ENCODE results near the gene ANAPC1.
"Not testable (repeated sequence)": the region's sequence is repeated elsewhere in the genome, so short reads cannot be mapped to it uniquely, and the experiment has no call there.

The ANAPC1 gene

DNA sequence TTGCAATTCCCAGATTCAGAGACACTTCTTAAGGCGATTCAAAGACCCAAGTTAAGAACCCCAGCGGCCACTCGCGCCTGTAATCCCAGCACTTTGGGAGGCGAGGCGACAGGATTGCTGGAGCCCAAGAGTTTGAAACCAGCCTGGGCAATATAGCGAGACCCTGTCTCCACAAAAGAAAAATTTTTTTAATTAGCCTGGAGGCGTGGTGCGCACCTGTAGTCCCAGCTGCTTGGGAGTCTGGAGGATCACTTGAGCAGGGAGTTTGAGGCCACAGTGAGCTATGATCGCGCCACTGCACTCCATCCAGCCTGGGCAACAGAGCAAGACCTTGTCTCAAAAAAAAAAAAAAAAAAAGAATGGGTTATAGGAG lies 585 bp upstream of the ANAPC1 start:
- Histone ChIP-seq H3K79me2 (ENCODE audit: low read length) (peaks cover 37% of the 10 kb centered on the region), H3K27me3 (ENCODE audit: low read depth, low read length) (no peaks in the 10 kb centered on the region), H3K27ac (ENCODE audit: low read length) (peak overlapping the region; percentile 98), H2AFZ (ENCODE audit: low read depth, low read length) (peak overlapping the region; percentile 93), H3K4me3 (ENCODE audit: low read length) (peak overlapping the region; percentile 82), H3K9ac (ENCODE audit: low read length) (peak overlapping the region; percentile 79), H3K4me2 (ENCODE audit: low read length) (peak overlapping the region; percentile 64), H3K36me3 (replicated peaks; ENCODE audit: low read depth, low read length) (no peaks in the 10 kb centered on the region), H3K4me1 (ENCODE audit: low read length) (peaks cover 4% of the 10 kb centered on the region), H4K20me1 (ENCODE audit: insufficient read depth, low read length) (no peaks in the 10 kb centered on the region), H3K9me3 (ENCODE audit: insufficient read depth, low read length) (no peaks in the 10 kb centered on the region)
- TF ChIP-seq, protein P1, sequence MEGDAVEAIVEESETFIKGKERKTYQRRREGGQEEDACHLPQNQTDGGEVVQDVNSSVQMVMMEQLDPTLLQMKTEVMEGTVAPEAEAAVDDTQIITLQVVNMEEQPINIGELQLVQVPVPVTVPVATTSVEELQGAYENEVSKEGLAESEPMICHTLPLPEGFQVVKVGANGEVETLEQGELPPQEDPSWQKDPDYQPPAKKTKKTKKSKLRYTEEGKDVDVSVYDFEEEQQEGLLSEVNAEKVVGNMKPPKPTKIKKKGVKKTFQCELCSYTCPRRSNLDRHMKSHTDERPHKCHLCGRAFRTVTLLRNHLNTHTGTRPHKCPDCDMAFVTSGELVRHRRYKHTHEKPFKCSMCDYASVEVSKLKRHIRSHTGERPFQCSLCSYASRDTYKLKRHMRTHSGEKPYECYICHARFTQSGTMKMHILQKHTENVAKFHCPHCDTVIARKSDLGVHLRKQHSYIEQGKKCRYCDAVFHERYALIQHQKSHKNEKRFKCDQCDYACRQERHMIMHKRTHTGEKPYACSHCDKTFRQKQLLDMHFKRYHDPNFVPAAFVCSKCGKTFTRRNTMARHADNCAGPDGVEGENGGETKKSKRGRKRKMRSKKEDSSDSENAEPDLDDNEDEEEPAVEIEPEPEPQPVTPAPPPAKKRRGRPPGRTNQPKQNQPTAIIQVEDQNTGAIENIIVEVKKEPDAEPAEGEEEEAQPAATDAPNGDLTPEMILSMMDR (IDR thresholded peaks at IDR 0.05; ENCODE audit: low read depth, low read length) = no peak
- no peak for TF ChIP-seq EZH2phosphoT487 (IDR thresholded peaks at IDR 0.05; ENCODE audit: low read depth)

DNA sequence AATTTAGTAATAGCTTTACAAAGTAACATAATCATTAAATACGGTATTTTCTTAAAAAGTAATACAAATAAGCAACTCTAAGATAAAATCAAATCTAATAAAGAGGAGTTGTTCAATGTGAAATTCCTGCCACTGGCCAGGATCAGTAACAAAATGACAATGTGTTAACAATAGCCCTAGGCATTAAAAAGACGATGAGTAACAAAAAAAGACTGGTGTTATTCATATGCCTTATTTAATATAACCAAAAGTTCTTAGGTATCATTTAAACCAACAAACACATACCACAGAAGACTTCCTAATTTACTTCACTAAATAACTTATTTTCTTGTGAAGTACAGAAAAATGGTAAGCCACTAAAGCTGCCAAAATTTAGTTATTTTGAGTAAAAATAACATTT lies 11.2 kb downstream of the ANAPC1 start:
- not testable (repeated sequence) for H3K36me3 ChIP-seq (replicated peaks; ENCODE audit: low read depth, low read length); H3K4me2 ChIP-seq (ENCODE audit: low read length); H3K9ac ChIP-seq (ENCODE audit: low read length); H4K20me1 ChIP-seq (ENCODE audit: insufficient read depth, low read length); H3K27ac ChIP-seq (ENCODE audit: low read length); H3K4me1 ChIP-seq (ENCODE audit: low read length); H3K4me3 ChIP-seq (ENCODE audit: low read length); H2AFZ ChIP-seq (ENCODE audit: low read depth, low read length); H3K9me3 ChIP-seq (ENCODE audit: insufficient read depth, low read length); H3K27me3 ChIP-seq (ENCODE audit: low read depth, low read length)
- peaks cover 15% of the 10 kb centered on the region for H3K79me2 ChIP-seq (ENCODE audit: low read length)

DNA sequence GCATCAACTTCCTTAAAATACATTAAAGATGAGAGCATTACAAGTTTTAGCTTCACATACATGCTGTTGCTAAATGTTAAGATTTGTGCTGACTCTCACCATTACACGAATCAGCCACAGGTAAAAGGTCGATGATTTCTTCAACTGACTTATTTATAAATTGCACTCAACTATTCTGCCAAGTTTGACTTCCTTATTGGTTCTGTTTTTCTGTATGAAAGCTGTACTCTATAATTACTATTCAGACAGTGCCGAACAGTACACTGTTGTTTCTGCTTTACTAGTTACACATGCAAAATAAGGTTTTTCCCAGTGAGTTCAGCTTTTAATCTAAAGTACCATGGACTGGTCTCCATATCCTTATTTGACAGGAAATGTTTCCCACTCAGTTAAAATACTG lies 18.9 kb downstream of the ANAPC1 start:
- not testable (repeated sequence) for H3K4me1 ChIP-seq (ENCODE audit: low read length); H3K36me3 ChIP-seq (replicated peaks; ENCODE audit: low read depth, low read length); H3K9me3 ChIP-seq (ENCODE audit: insufficient read depth, low read length); H3K27ac ChIP-seq (ENCODE audit: low read length); H3K4me2 ChIP-seq (ENCODE audit: low read length); H3K79me2 ChIP-seq (ENCODE audit: low read length); H4K20me1 ChIP-seq (ENCODE audit: insufficient read depth, low read length); H3K27me3 ChIP-seq (ENCODE audit: low read depth, low read length); H3K4me3 ChIP-seq (ENCODE audit: low read length); H3K9ac ChIP-seq (ENCODE audit: low read length); H2AFZ ChIP-seq (ENCODE audit: low read depth, low read length)

DNA sequence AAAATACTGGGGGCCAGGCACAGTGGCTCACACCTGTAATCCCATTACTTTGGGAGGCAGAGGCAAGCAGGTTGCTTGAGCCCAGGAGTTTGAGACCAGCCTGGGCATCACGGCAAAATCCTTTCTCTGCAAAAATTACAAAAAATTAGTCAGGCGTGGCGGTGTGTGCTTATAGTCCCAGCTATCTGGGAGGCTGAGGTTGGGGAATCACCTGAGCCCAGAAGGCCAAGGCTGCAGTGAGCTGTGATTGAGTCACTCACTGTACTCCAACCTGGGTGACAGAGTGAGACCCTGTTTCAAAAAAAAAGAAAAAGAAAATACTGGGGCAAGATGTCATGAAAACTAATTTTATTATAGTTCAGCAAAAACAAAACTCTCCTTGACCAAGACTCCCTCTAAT lies 24.0 kb downstream of the ANAPC1 start:
- H3K4me3 ChIP-seq (ENCODE audit: low read length); H2AFZ ChIP-seq (ENCODE audit: low read depth, low read length): not testable (repeated sequence)

DNA sequence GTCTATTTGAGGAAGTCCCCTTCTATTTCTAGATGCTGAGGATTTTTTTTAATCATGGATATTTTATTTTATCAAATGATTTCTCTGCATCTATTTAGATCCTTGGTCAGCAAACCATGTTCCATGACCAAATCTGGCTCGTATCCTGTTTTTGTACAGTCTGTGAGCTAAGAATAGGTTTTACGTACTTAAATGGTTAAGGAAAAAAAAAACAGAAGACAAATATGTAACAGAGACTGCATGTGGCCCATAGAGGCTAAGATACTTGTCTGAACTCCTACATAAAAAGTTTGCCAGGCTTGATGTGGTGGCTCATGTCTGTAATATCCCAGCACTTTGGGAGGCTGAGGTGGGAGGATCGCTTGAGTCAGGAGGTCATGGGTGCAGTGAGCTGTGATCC lies 31.4 kb downstream of the ANAPC1 start:
- not testable (repeated sequence) for H3K4me2 ChIP-seq (ENCODE audit: low read length); H3K79me2 ChIP-seq (ENCODE audit: low read length); H3K9me3 ChIP-seq (ENCODE audit: insufficient read depth, low read length); H3K4me1 ChIP-seq (ENCODE audit: low read length); H3K4me3 ChIP-seq (ENCODE audit: low read length); H4K20me1 ChIP-seq (ENCODE audit: insufficient read depth, low read length); H3K9ac ChIP-seq (ENCODE audit: low read length); H2AFZ ChIP-seq (ENCODE audit: low read depth, low read length); H3K27me3 ChIP-seq (ENCODE audit: low read depth, low read length); H3K36me3 ChIP-seq (replicated peaks; ENCODE audit: low read depth, low read length); H3K27ac ChIP-seq (ENCODE audit: low read length)

More for the DNA sequence above, 24.0 kb downstream of the ANAPC1 start:
- not testable (repeated sequence) for H4K20me1 ChIP-seq (ENCODE audit: insufficient read depth, low read length); H3K27ac ChIP-seq (ENCODE audit: low read length); H3K36me3 ChIP-seq (replicated peaks; ENCODE audit: low read depth, low read length); H3K4me2 ChIP-seq (ENCODE audit: low read length); H3K79me2 ChIP-seq (ENCODE audit: low read length); H3K9ac ChIP-seq (ENCODE audit: low read length); H3K4me1 ChIP-seq (ENCODE audit: low read length); H3K9me3 ChIP-seq (ENCODE audit: insufficient read depth, low read length); H3K27me3 ChIP-seq (ENCODE audit: low read depth, low read length)

DNA sequence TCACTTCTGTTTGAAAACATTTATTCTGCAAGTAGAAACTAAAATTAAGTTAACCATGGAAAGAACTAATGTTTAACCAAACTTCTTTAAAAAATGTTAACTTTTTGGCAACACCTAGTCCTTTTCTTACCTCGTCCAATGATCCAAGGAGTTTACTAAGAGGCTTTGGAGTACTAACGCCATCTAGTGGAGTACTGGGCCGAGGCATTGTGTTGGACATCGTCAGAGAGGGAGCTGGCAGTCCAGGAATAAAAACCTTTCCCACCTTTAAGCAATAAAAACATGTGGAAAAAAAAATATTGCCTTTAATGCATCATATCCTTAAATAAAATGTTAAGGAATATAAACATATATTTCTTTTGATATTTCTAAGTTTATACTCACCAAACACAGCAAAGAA lies 33.3 kb downstream of the ANAPC1 start:
- not testable (repeated sequence) for H4K20me1 ChIP-seq (ENCODE audit: insufficient read depth, low read length); H3K27ac ChIP-seq (ENCODE audit: low read length); H3K9me3 ChIP-seq (ENCODE audit: insufficient read depth, low read length); H3K27me3 ChIP-seq (ENCODE audit: low read depth, low read length); H2AFZ ChIP-seq (ENCODE audit: low read depth, low read length); H3K9ac ChIP-seq (ENCODE audit: low read length); H3K4me1 ChIP-seq (ENCODE audit: low read length); H3K36me3 ChIP-seq (replicated peaks; ENCODE audit: low read depth, low read length); H3K4me2 ChIP-seq (ENCODE audit: low read length); H3K79me2 ChIP-seq (ENCODE audit: low read length); H3K4me3 ChIP-seq (ENCODE audit: low read length)
- TF ChIP-seq, protein P1 (IDR thresholded peaks at IDR 0.05; ENCODE audit: low read depth, low read length) = peak; percentile 19

DNA sequence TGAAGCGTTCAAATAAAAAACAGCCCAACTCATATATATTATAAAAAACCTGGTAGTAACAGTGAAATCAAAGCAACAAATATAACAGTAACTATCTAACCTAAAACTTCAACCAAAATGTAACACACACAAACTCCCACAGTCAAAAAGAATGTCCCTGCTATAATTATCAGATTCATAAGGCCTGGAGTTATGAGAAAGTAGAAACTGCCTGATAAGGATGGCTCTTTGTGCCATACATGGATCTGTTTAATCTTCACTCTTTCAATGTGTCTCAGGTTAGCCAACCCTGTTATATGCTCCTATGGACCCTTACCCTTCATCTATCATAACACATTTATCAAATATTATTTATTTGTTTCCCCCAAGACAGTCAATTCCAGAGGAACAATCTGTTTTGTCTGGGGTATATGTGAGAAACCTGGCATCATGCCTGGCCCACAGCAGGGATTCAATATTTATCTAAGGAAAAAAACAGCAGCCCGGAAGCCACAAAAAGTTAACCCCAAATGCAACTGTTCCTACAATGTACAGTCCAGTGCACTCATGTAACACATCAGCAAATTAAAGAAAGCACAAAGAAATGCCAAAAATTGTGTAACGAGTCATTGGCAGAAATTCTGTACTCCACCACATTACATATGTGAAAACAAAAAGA lies 44.2 kb downstream of the ANAPC1 start:
- not testable (repeated sequence) for H3K36me3 ChIP-seq (replicated peaks; ENCODE audit: low read depth, low read length); H3K4me2 ChIP-seq (ENCODE audit: low read length); H3K4me1 ChIP-seq (ENCODE audit: low read length); H3K9me3 ChIP-seq (ENCODE audit: insufficient read depth, low read length); H4K20me1 ChIP-seq (ENCODE audit: insufficient read depth, low read length); H3K4me3 ChIP-seq (ENCODE audit: low read length); H3K9ac ChIP-seq (ENCODE audit: low read length); H3K27me3 ChIP-seq (ENCODE audit: low read depth, low read length); H2AFZ ChIP-seq (ENCODE audit: low read depth, low read length); H3K27ac ChIP-seq (ENCODE audit: low read length); H3K79me2 ChIP-seq (ENCODE audit: low read length)

DNA sequence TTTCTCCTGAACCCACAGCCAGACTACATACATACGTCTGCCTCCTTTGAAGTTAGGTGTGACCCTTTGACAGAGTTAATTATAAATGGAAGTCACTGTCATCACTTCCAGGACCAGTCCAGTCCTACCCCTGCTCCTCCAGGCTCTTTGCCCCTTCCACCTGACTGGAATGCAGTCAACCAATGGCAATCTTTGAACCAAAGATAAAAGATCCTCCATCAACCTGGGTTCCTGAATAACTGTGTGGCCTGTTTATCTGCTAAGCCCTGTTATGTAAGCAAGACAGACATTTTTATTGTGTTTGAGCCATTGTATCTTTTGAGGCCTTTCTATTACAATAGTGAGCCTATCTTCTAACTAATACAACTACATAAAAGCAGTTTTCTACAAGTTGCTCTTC lies 45.0 kb downstream of the ANAPC1 start:
- H2AFZ ChIP-seq (ENCODE audit: low read depth, low read length); H3K4me1 ChIP-seq (ENCODE audit: low read length); H3K4me2 ChIP-seq (ENCODE audit: low read length); H3K4me3 ChIP-seq (ENCODE audit: low read length); H4K20me1 ChIP-seq (ENCODE audit: insufficient read depth, low read length); H3K9ac ChIP-seq (ENCODE audit: low read length); H3K36me3 ChIP-seq (replicated peaks; ENCODE audit: low read depth, low read length); H3K9me3 ChIP-seq (ENCODE audit: insufficient read depth, low read length); H3K27me3 ChIP-seq (ENCODE audit: low read depth, low read length); H3K79me2 ChIP-seq (ENCODE audit: low read length); H3K27ac ChIP-seq (ENCODE audit: low read length): not testable (repeated sequence)

Measured in OCI-LY3 (cell line).